Astrocyte of the hippocampus (primary cell): Measurements from ENCODE around the gene CACNA2D2.

Experiments
- DNase-seq: peaks from one replicate; pipeline ENCODE4 v3.0.0; 2011; ENCODE audit warnings: low read depth, low spot score

CACNA2D2 gene

GRCh38 chr3:50395070-50395860 lies 108.2 kb downstream of the CACNA2D2 start:
- no peak for DNase-seq

- no peak for DNase-seq
These were observed 110.4 kb downstream of the CACNA2D2 start for GRCh38 chr3:50393061-50393460.

DNA sequence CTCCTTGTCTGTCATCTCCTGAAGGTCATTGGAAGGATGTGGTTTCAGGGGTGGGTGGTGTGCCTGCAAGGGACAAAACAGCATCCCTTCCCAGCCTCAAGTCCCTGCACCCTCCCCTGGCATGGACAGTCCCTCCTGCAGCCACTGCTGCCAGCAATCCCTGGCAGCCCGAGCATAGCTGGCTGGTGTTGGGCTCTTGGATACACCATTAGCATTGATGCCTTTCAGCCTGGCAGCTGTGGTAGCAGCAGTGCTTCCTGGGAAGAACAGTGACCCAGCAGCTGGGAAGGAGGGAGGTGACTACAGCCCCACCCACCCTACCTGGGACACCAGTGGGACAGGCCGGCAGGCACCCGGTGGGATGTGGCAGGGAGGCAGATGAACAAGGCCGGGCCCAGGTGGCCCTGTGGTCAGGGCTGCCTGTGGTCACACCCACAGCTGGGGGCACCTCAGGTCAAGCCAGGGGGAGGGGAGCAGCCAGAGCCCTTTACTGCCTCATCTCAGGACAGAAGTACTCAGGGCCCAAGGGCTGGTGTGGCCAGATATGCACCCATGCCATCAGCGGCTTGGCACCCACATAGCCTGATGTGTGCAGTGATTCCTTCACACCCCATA lies 111.2 kb downstream of the CACNA2D2 start:
- DNase-seq, result no peak

- peak; percentile 20 for DNase-seq
These were observed 112.8 kb downstream of the CACNA2D2 start for GRCh38 chr3:50390508-50391224.

- no peak for DNase-seq
These were observed 114.0 kb downstream of the CACNA2D2 start for GRCh38 chr3:50389414-50389767.

DNA sequence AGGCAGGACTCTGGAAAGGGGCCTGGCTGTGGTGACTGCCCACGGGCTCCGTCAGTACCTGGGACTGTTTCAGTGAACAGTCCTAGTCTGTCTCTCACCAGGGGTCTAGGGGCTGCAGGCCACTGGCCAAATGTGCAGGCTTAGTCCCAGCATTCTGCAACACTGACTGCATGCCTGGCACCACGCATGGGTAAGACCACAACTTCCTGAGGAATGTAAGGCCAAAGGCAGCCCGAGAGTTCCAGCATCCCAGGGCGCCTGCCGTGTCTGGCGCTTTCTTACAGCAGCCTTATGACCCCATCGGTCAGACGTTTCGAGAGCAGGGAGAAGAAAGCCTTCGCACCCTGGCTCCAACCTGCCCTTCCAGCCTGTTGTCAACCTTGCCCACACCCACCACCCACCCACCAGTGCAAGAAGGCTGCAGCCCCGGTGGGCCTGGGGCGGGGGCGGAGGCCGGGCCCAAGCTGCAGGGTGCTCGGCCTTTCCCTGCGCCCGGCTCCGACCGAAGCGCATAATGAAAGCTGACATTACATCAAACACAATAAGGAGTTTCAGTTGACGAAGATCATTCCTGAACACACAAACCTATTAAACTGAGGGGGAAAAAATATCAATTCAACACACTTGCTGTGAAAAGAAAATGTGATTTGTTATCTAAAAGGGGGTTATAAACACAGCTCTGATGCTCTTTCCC lies 114.6 kb downstream of the CACNA2D2 start:
- DNase-seq, result peak; percentile 79

GRCh38 chr3:50388016-50388719 lies 115.3 kb downstream of the CACNA2D2 start:
- DNase-seq, result peak; percentile 56

DNA sequence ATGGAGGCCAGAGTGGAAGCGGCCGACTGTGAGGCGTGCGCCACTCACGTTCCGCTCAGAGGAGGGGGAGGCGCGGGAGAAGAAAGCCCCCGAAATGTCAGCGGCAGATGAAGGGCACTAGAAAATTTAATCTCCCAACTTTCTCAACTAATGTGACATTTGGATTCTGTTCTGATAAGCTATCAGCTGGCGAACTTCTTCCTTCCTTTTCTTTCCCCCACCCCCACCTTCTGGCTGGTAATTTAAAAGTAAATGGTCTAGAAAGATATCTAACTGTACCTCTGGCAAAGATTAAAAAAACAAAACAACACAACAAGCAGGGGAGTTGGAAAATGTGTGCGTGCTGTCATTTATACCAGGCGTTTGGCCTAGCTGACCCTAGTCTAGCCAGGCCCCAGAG lies 117.7 kb downstream of the CACNA2D2 start:
- DNase-seq, result no peak

GRCh38 chr3:50383750-50384149 lies 119.7 kb downstream of the CACNA2D2 start:
- DNase-seq, result no peak

DNA sequence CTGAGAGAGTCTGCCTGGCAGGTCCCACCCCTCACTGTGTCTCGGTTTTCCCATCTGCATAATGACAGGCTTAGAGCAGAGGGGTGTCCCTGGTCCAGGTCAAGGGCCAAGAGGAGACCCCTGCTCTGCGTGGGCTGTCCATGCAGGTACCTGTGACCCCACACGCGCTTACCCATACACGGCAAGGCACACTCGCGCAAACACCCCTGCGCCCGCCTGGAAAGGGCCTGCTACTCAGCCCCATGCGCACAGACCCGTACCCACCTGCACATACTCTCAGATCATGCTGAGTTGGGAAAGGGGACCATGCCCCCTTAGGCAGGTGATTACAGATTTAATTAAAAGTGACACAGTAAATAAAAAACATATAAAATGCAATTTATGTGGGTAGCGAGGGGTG lies 120.7 kb downstream of the CACNA2D2 start:
- DNase-seq, result no peak

DNA sequence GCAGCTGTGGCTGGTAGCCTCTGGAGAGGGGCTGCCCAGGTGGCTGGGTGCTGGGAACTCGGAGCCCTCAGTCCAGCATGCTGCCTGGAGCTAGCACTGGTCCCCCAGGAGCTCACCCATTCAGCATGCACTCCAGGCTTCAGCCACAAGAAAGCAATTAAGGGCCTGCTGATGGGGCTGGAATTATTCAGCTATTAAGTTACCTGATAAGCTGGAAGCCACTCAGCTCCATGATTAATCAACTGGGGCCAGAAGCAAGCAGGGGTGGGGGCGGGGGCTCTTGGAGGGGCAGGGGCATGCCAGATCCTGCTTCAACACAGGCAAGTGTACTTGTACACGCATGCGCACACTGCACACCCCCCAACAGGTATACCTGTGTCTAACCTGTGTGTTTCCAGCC lies 122.1 kb downstream of the CACNA2D2 start:
- no peak for DNase-seq

GRCh38 chr3:50380405-50381085 lies 122.9 kb downstream of the CACNA2D2 start:
- no peak for DNase-seq

DNA sequence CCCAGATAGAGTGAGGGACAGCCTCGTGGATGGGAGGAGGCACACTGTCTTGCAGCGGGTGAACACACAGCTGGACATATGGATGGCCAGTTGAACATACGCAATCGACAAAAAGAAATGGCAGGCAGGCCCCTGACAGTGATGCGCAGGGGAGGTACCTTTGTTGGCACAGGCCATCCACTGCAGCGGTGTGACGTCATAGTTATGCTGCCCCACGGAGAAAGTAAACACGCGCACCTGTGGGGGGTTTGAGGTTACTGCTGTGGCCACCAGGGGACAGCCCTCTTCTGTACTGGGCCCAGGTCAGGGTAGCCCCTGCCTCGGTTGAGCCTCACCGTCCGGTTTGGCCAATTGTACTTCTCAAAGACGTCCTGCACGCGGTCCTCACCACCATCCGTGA lies 124.7 kb downstream of the CACNA2D2 start:
- DNase-seq, result no peak

DNA sequence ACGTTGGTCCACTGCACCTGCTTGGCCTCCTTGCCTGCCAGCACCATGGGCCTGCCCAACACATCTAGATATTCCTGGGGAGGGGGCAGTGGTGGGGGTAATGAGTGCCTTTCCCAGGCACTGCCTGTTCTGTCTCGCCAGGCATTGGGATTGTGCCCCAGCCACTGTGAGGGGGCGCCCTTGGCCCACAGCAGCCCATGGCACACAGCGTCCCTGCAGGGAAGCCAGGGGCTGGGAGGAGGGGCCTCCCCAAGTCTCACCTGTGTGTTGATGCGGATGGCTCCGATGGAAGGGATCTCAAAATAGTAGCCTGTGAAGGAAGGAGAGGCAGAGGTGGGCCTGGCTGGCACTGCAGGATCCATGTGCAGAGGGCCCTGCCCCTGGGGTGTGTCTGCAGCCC lies 125.4 kb downstream of the CACNA2D2 start:
- DNase-seq, result no peak

DNA sequence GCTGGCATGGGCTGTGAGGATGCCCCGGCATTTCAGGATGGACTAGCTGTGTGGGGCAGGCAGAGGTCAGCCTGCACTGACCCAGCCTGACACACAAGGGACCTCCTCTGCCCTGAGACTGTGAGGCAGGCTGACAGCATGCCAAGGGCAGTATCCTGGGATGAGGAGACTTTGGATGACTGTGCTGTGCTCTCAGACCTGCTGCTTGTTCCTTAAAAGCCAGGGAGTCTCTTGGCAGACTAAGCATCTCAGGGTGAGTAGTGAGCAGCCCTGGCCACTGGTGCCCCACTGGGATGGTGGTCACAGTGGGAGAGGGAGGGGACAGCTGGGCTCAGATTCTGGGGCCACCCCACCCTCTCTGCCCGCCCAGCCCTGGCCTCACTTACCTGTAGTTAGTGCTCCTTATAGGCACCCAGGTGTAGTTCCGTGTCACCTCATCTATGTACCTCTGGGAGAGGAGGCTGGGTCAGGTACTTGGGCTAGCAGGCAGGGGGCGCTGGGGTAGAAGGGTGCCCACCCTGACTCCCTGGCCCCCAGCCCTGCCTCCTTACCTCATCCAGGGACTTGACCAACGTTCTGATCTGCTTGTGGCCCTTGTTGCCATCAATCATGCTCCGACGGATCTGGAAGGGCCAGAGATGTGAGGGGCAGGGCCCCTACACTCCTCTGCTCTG lies 128.0 kb downstream of the CACNA2D2 start:
- no peak for DNase-seq

GRCh38 chr3:50374363-50375257 lies 128.8 kb downstream of the CACNA2D2 start:
- no peak for DNase-seq

GRCh38 chr3:50373146-50374051 lies 130.0 kb downstream of the CACNA2D2 start:
- DNase-seq, result no peak

- DNase-seq, result peak; percentile 20
These were observed 131.1 kb downstream of the CACNA2D2 start for GRCh38 chr3:50372349-50372748.
